Activated B cell treated with CpG ODN at 0.5 μM for 24 hours (primary cell): Measurements from ENCODE around the gene ZSCAN5C. TPM values are rescaled to one million over a fixed set of nuclear protein-coding genes. Genes with fewer than 3 reads are reported as not detected.
A peak's percentile ranks its signal among the peaks of the same experiment; 100 is the strongest.
"Not testable (repeated sequence)": the region's sequence is repeated elsewhere in the genome, so short reads cannot be mapped to it uniquely, and the experiment has no call there.

Experiments
- ATAC-seq: fragments of 200-7000 bp; cut with Tn5 transposase; one replicate; pipeline ENCODE4 v1.10.0; 2021; ENCODE audit warnings: low read depth, mild to moderate bottlenecking, moderate library complexity
- CTCF ChIA-PET: fragments of 350-600 bp; sonication (Branson Sonifier 250); formaldehyde crosslinking; loops from one replicate; lab custom pipeline; 2021; ENCODE audit warnings: antibody characterized with exemption; lab: Charles Lee
- POLR2A ChIA-PET: fragments of 350-600 bp; sonication (Branson Sonifier 250); formaldehyde crosslinking; loops from one replicate; lab custom pipeline; 2021; ENCODE audit warnings: antibody characterized with exemption; lab: Charles Lee
- DNase-seq: peaks from one replicate; pipeline ENCODE4 v3.0.0; 2022
- H3K27ac Mint-ChIP-seq: one replicate; pipeline ENCODE4 v1.8.0; 2020; ENCODE audit warnings: mixed read lengths
- H3K27me3 Mint-ChIP-seq: one replicate; pipeline ENCODE4 v1.8.0; 2021; ENCODE audit warnings: mixed read lengths
- H3K36me3 Mint-ChIP-seq: one replicate; pipeline ENCODE4 v1.8.0; 2021; ENCODE audit warnings: low read depth, mixed read lengths
- H3K4me1 Mint-ChIP-seq: one replicate; pipeline ENCODE4 v1.8.0; 2021; ENCODE audit warnings: mixed read lengths
- H3K4me3 Mint-ChIP-seq: one replicate; pipeline ENCODE4 v1.8.0; 2020; ENCODE audit warnings: mild to moderate bottlenecking, mixed read lengths
- H3K9me3 Mint-ChIP-seq: one replicate; pipeline ENCODE4 v1.8.0; 2020; ENCODE audit warnings: mixed read lengths
- CTCF ChIP-seq: fragments of 200-600 bp; IDR thresholded peaks from one replicate; pipeline ENCODE4 v1.8.0; 2022; ENCODE audit warnings: antibody characterized with exemption, mild to moderate bottlenecking
- intact Hi-C: fragments of 100-400 bp; cut with micrococcal nuclease; formaldehyde crosslinking; loops from one replicate; pipeline ENCODE4 v1.15.1; 2024
- total RNA-seq: library from RNA; stranded (reverse); gene quantifications from 2 replicates; pipeline ENCODE4 v1.2.3, GENCODE V29; 2022

ZSCAN5C gene
- total RNA-seq, 1 donor from 2014 or later = not detected

GRCh38 chr19:56222901-56223300 is 20.8 kb downstream of the ZSCAN5C start:
- CTCF ChIA-PET = no interaction called here
- intact Hi-C loops = no loop called here
- Mint-ChIP-seq H3K36me3 (peaks cover 19% of the 10 kb centered on the region), H3K9me3 (no peaks in the 10 kb centered on the region), H3K27me3 (peaks cover 4% of the 10 kb centered on the region), H3K4me3 (no peak overlapping the region), H3K4me1 (peaks cover 2% of the 10 kb centered on the region), H3K27ac (no peak overlapping the region)
- no peak for TF ChIP-seq CTCF
- POLR2A ChIA-PET = no interaction called here
- ATAC-seq (no peak), DNase-seq (no peak)

GRCh38 chr19:56223481-56223880 is 21.4 kb downstream of the ZSCAN5C start:
- intact Hi-C loops = no loop called here
- CTCF ChIA-PET = no interaction called here
- POLR2A ChIA-PET = no interaction called here
- ATAC-seq = no peak
- TF ChIP-seq CTCF = no peak
- Mint-ChIP-seq H3K27me3 (no peaks in the 10 kb centered on the region), H3K4me3 (no peak overlapping the region), H3K27ac (no peak overlapping the region), H3K36me3 (peaks cover 19% of the 10 kb centered on the region), H3K9me3 (no peaks in the 10 kb centered on the region), H3K4me1 (no peaks in the 10 kb centered on the region)
- no peak for DNase-seq

- ChIA-PET CTCF (no interaction called here), POLR2A (no interaction called here)
- Mint-ChIP-seq H3K36me3 (no peaks in the 10 kb centered on the region), H3K27me3 (no peaks in the 10 kb centered on the region), H3K4me1 (no peaks in the 10 kb centered on the region), H3K9me3 (no peaks in the 10 kb centered on the region), H3K27ac (no peak overlapping the region), H3K4me3 (no peak overlapping the region)
- no peak for TF ChIP-seq CTCF
- no peak for DNase-seq
- intact Hi-C loops = no loop called here
- no peak for ATAC-seq
Measured at GRCh38 chr19:56245121-56245740, 43.2 kb downstream of the ZSCAN5C start.

- DNase-seq, ATAC-seq, H3K4me1 Mint-ChIP-seq, intact Hi-C loops, H3K36me3 Mint-ChIP-seq, POLR2A ChIA-PET, H3K4me3 Mint-ChIP-seq, CTCF ChIA-PET, H3K27me3 Mint-ChIP-seq, H3K9me3 Mint-ChIP-seq, H3K27ac Mint-ChIP-seq: not testable (repeated sequence)
Measured at GRCh38 chr19:56245764-56246163, 43.7 kb downstream of the ZSCAN5C start.

GRCh38 chr19:56248736-56249338 is 46.8 kb downstream of the ZSCAN5C start:
- H3K27ac Mint-ChIP-seq, H3K4me1 Mint-ChIP-seq, DNase-seq, ATAC-seq, H3K4me3 Mint-ChIP-seq, H3K36me3 Mint-ChIP-seq, H3K27me3 Mint-ChIP-seq, intact Hi-C loops, POLR2A ChIA-PET, H3K9me3 Mint-ChIP-seq, CTCF ChIA-PET: not testable (repeated sequence)

- no peaks in the 10 kb centered on the region for H3K27me3 Mint-ChIP-seq
- CTCF ChIA-PET = interaction anchor here (0.5 to 6.0 kb wide), 19 partner anchors 10 to 846 kb away, joined by 3 to 134 read pairs (median 6); no protein-coding TSS in a partner anchor
- H3K27ac Mint-ChIP-seq = no peak overlapping the region
- DNase-seq (peak; percentile 53), ATAC-seq (peak; percentile 86)
- POLR2A ChIA-PET = interaction anchor here (0.6 to 2.3 kb wide), 4 partner anchors 62 to 173 kb away, joined by 4 to 7 read pairs (median 5); partner anchors contain the start of gene ZSCAN5A
- H3K4me1 Mint-ChIP-seq = no peaks in the 10 kb centered on the region
- H3K4me3 Mint-ChIP-seq = no peak overlapping the region
- no peak for TF ChIP-seq CTCF
- H3K9me3 Mint-ChIP-seq = no peaks in the 10 kb centered on the region
- no peaks in the 10 kb centered on the region for H3K36me3 Mint-ChIP-seq
- intact Hi-C loops = loop anchor here (1.0 to 5.0 kb wide), 4 partner anchors 80 to 846 kb away; no protein-coding TSS in a partner anchor
Measured at GRCh38 chr19:56252699-56253422, 50.8 kb downstream of the ZSCAN5C start.
